Measurements from ENCODE around the gene SORL1.

The SORL1 gene

GRCh38 chr11:121476379-121477032, 24.4 kb downstream of the SORL1 start:
- no peak for DNase-seq

- DNase-seq: no peak
These were observed 26.2 kb downstream of the SORL1 start for GRCh38 chr11:121478226-121478894.

- no peak for DNase-seq
These were observed 27.0 kb downstream of the SORL1 start for GRCh38 chr11:121478895-121479697.

- DNase-seq: no peak
These were observed 27.7 kb downstream of the SORL1 start for GRCh38 chr11:121479698-121480238.

GRCh38 chr11:121481484-121482230, 29.5 kb downstream of the SORL1 start:
- DNase-seq: peak; percentile 52

GRCh38 chr11:121482231-121483129, 30.4 kb downstream of the SORL1 start:
- peak; percentile 79 for DNase-seq

GRCh38 chr11:121483805-121484480, 31.8 kb downstream of the SORL1 start:
- peak; percentile 39 for DNase-seq

GRCh38 chr11:121485216-121485615, 33.1 kb downstream of the SORL1 start:
- DNase-seq: no peak

GRCh38 chr11:121486054-121486453, 33.9 kb downstream of the SORL1 start:
- no peak for DNase-seq

- DNase-seq: no peak
These were observed 35.1 kb downstream of the SORL1 start for GRCh38 chr11:121487191-121487590.

- no peak for DNase-seq
These were observed 36.1 kb downstream of the SORL1 start for GRCh38 chr11:121488170-121488569.

GRCh38 chr11:121488641-121489040, 36.5 kb downstream of the SORL1 start:
- no peak for DNase-seq

- DNase-seq: no peak
These were observed 37.7 kb downstream of the SORL1 start for GRCh38 chr11:121489823-121490222.

GRCh38 chr11:121494355-121495099, 42.4 kb downstream of the SORL1 start:
- DNase-seq: peak; percentile 64

- DNase-seq: no peak
These were observed 45.3 kb downstream of the SORL1 start for GRCh38 chr11:121497176-121497998.

- no peak for DNase-seq
These were observed 47.3 kb downstream of the SORL1 start for GRCh38 chr11:121499405-121499804.

GRCh38 chr11:121500275-121500674, 48.2 kb downstream of the SORL1 start:
- DNase-seq: no peak

GRCh38 chr11:121500717-121501116, 48.6 kb downstream of the SORL1 start:
- no peak for DNase-seq

- peak; percentile 77 for DNase-seq
These were observed 50.9 kb downstream of the SORL1 start for GRCh38 chr11:121503051-121503450.

Measured in MV-4-11 (cell line).